HPDE6-E6E7 (cell line): ENCODE results near the gene ERCC1.
A peak's percentile ranks its signal among the peaks of the same experiment; 100 is the strongest.
"Not testable (repeated sequence)": the region's sequence is repeated elsewhere in the genome, so short reads cannot be mapped to it uniquely, and the experiment has no call there.

ENCODE experiments used
- DNase-seq: peaks from one replicate; pipeline ENCODE4 v3.0.0; 2011; ENCODE audit warnings: missing footprints; ENCODE audit errors: extremely low spot score

The ERCC1 gene

GRCh38 chr19:45429896-45430295 lies 6.2 kb upstream of the ERCC1 start:
- not testable (repeated sequence) for DNase-seq

DNA sequence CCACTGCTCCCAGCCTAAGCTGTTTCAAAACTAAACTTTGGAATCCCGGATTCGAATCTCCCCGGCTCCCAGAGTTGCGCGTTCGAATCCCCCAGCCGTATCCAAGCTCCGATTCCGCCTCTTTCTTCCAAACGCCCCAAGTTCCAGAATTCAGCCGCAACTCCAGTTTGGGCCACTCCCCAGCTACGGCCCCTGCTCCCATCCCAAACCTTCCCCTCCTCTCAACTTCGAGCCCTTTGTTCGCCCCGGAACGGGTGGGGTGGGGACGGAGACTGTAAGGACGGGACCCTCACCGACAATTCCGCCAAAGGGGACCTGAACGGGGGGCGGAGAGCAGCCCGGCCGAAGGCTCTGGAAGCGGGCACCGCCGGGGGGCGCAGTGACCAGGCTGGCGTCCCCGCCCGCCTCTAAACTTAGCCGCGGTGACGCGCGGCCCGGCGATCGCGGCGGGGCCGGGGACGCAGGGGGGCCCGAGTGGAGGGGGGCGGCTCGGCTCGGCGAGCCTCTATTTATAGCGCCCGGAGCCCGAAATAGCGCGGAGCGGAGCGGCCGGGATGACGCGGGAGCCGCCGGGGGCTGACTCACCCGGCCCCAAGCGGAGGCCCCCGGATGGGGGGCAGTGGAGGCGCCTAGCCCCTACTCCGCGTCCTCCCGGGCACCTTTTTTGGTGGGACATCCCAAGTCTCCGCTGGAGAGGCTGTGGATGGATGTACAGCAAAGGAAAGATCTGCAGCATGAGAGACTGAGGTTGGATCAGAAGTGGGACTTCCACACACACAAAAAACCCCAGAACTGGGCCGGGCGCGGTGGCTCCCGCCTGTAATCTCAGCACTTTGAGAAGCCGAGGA lies 4.9 kb upstream of the ERCC1 start:
- DNase-seq: no peak

DNA sequence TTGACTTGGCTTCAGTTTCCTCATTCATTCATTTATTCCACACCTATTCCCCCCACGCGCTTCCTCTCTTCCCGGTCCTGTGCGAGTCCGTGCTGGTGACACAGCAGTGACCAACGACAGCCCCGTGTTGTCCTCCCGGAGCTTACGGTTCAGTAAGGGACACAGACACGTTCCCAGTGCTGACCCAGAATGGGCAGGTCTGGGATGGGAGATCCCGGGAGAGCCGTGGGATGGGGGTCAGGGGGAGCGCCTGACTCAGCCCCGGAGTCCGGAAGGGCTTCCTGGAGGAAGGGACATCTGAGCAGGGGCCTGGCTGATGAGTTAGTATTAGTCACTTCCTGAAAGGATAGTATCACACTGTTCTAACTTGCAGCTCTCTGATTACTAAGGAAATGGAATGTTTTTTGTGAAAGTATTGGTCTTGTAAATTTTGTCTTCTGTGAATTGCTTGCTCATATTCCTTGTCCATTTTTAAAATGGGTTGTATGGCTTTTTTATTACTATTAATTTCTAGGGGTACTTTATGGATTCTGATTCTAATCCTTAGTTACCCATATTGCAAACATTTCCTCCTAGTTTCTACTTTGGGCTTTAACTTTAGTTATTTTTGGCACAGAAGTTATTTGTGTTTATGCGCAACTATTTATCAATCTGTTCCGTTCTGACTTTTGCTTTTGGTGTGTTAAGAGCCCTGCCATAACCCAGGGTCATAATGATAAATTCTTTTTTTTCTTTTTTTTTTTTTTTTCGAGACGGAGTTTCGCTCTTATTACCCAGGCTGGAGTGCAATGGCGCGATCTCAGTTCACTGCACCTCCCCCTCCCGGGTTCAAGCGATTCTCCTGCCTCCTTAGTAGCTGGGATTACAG lies 708 bp upstream of the ERCC1 start:
- DNase-seq: peak; percentile 88

- DNase-seq: no peak
These were observed 606 bp downstream of the ERCC1 start for GRCh38 chr19:45423033-45423588.

DNA sequence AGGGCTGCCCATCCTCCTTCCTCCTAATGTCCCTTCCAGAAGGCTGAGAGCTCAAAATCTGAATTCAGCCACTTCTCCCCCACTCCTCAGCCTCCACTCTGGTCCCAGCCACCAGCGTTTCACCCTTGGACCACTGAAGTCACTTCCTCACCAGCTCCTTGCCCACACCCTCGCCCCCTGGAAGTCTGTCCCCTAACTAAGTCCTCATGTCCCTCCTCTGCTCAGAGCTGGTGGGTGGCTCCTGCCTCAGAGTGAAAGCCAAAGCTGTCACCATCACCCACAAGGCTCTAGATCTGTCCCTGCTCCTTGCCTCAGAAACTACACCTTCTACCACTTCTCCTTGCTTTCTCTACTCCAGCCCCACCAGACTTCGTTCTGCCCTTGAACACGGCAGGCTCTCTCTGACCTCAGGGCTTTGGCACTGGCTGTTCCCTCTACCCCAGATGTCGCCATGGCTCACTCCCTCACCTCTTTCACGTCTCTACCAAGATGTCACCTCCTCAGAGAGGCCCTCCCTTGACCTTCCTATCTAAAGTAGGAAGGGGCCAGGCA lies 1.7 kb downstream of the ERCC1 start:
- no peak for DNase-seq

- no peak for DNase-seq
These were observed 2.8 kb downstream of the ERCC1 start for GRCh38 chr19:45420871-45421270.

- DNase-seq: no peak
These were observed 3.4 kb downstream of the ERCC1 start for GRCh38 chr19:45420356-45420755.

DNA sequence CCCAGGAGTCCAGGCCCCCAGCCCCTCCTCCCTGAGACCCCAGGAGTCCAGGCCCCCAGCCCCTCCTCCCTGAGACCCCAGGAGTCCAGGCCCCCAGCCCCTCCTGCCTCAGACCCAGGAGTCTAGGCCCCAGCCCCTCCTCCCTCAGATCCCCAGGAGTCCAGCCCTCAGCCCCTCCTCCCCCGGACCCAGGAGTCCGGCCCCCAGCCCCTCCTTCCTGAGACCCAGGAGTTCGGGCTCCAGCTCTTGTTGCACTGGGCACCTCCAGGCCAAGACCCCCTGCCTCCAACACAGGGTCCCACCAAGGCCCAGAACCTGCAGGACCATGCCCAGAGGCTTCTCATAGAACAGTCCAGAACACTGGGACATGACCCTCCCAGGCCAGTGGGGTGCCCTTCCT lies 3.8 kb downstream of the ERCC1 start:
- DNase-seq: no peak

DNA sequence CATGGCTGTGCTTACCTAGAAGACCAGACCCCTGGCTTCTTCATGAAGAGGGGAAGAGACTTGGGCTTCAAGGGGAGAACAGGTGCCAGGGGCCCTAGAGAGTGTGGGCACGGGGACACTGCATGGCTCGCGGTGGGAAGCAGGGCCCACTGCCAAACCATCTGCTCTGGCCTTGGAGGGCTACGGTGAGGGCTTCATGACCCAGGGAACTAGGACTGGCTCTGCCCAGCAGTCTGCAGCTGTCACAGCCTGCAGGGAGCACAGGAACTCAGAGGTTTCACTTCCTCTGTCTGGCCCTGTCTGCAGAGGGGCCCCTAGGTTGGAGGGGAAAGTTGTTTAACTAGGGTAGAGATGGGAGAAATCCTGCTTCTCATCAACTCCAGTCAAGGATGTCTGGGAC lies 4.3 kb downstream of the ERCC1 start:
- DNase-seq: no peak

DNA sequence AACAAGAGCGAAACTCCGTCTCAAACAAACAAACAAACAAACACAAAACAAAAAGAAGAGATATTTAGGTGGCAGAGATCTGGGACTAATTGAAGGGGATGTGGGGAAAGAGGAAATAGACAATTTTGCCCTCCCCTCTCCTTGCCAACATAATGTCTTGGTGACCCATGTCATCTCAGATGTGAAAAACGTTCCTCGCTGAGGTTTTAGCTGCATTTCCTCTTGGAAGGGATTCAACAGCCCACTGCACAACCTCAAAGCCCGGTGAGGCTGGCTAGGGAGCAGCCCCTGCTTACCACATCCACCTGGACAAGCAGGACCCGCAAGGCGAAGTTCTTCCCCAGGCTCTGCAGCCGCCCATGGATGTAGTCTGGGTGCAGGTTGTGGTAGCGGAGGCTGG lies 4.9 kb downstream of the ERCC1 start:
- no peak for DNase-seq

GRCh38 chr19:45417151-45417550 lies 6.6 kb downstream of the ERCC1 start:
- no peak for DNase-seq

- DNase-seq: no peak
These were observed 9.2 kb downstream of the ERCC1 start for GRCh38 chr19:45414468-45414867.

- DNase-seq: no peak
These were observed 10.2 kb downstream of the ERCC1 start for GRCh38 chr19:45413497-45413896.

- DNase-seq: not testable (repeated sequence)
These were observed 13.4 kb downstream of the ERCC1 start for GRCh38 chr19:45410330-45410729.

- DNase-seq: no peak
These were observed 14.2 kb downstream of the ERCC1 start for GRCh38 chr19:45409557-45409920.

GRCh38 chr19:45408830-45409556 lies 14.7 kb downstream of the ERCC1 start:
- DNase-seq: no peak

DNA sequence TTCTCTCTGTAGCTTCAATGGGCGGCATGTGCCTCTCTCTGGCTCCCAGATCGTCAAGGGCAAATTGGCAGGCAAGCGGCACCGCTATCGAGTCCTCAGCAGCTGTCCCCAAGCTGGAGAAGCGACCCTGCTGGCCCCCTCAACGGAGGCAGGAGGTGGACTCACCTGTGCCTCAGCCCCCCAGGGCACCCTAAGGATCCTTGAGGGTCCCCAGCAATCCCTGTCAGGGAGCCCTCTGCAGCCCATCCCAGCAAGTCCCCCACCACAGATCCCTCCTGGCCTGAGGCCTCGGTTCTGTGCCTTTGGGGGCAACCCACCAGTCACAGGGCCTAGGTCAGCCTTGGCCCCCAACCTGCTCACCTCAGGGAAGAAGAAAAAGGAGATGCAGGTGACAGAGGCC lies 15.6 kb downstream of the ERCC1 start:
- DNase-seq: no peak

- DNase-seq: not testable (repeated sequence)
These were observed 16.1 kb downstream of the ERCC1 start for GRCh38 chr19:45407585-45407984.

DNA sequence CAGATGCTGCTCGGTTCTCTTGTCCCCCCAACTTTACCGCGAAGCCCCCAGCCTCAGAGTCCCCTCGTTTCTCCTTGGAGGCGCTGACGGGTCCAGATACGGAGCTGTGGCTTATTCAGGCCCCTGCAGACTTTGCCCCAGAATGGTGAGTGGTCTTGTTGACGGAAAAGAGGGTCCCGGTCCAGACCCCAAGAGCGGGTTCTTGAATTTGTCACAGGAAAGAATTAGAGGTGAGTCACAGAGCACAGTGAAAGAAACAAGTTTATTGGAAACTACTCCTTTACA lies 16.7 kb downstream of the ERCC1 start:
- no peak for DNase-seq

GRCh38 chr19:45406226-45407090 lies 17.3 kb downstream of the ERCC1 start, which contains the start of gene POLR1G:
Gene POLR1G, plus strand, starts transcription at chr19:45406644. Its CDS starts 53 bp downstream, at chr19:45406697.
- peak; percentile 80 for DNase-seq
